B cell (primary cell): ENCODE data around the gene GID4. TPM values are rescaled to one million over a fixed set of nuclear protein-coding genes. Genes with fewer than 3 reads are reported as not detected.

Experiments used
- ATAC-seq: fragments of 200-7000 bp; cut with Tn5 transposase; one replicate; pipeline ENCODE4 v1.10.0; 2021; ENCODE audit warnings: low read depth, mild to moderate bottlenecking, moderate number of reproducible peaks, moderate library complexity
- CTCF ChIA-PET: fragments of 350-600 bp; sonication (Branson Sonifier 250); formaldehyde crosslinking; loops from one replicate; lab custom pipeline; 2021; ENCODE audit warnings: antibody characterized with exemption, inconsistent platforms; lab: Charles Lee
- POLR2A ChIA-PET: fragments of 350-600 bp; sonication (Branson Sonifier 250); formaldehyde crosslinking; loops from one replicate; lab custom pipeline; 2021; ENCODE audit warnings: antibody characterized with exemption; lab: Charles Lee
- DNase-seq: peaks from one replicate; pipeline ENCODE4 v3.0.0; 2013
- H2AFZ ChIP-seq: 2 replicates; pipeline ENCODE4 v1.6.1; 2012; ENCODE audit warnings: mild to moderate bottlenecking, low read depth, low read length; ENCODE audit not compliant: insufficient read depth, poor library complexity, severe bottlenecking
- H3K27ac ChIP-seq, 2 donors: 1 replicate in 1 of 2; 2 replicates in 1 of 2; pipeline ENCODE4 v1.5.1; 2012 to 2013; ENCODE audit warnings: low read length in 2 of 2, mild to moderate bottlenecking in 2 of 2, moderate library complexity in 1 of 2
- H3K27me3 ChIP-seq, 4 experiments: fragments of 200-600 bp in 1 of 4; sonication (generic) in 1 of 4; replicated peaks in 1 of 4; 1 replicate in 2 of 4; 2 replicates in 2 of 4; pipeline versions ENCODE4 v1.6.1 to v1.7.0; 2013 to 2016; ENCODE audit warnings: low read length in 3 of 4, mild to moderate bottlenecking in 2 of 4, mixed read lengths in 1 of 4, moderate library complexity in 1 of 4; ENCODE audit not compliant: insufficient read depth in 4 of 4, control insufficient read depth in 3 of 4; ENCODE audit errors: control extremely low read depth in 1 of 4
- H3K36me3 ChIP-seq, 2 experiments: replicated peaks in 1 of 2; 1 replicate in 1 of 2; 2 replicates in 1 of 2; pipeline versions ENCODE4 v1.6.1 to v1.7.1; 2013; ENCODE audit warnings: low read length in 1 of 2; ENCODE audit not compliant: insufficient read depth in 2 of 2, control insufficient read depth in 1 of 2; ENCODE audit errors: control extremely low read depth in 1 of 2, extremely low read depth in 1 of 2
- H3K4me1 ChIP-seq, 2 donors: fragments of 200-600 bp in 1 of 2; sonication (generic) in 1 of 2; 1 replicate in 1 of 2; 2 replicates in 1 of 2; pipeline versions ENCODE4 v1.5.1 to v1.6.1; 2013 to 2017; ENCODE audit warnings: low read length in 2 of 2; ENCODE audit not compliant: control insufficient read depth in 2 of 2, insufficient read depth in 2 of 2
- H3K4me2 ChIP-seq: replicated peaks from 2 replicates; pipeline ENCODE3; 2012; ENCODE audit warnings: mild to moderate bottlenecking, low read depth, low read length; ENCODE audit not compliant: poor library complexity, severe bottlenecking
- H3K4me3 ChIP-seq, 5 experiments: fragments of 200-600 bp in 1 of 5; sonication (generic) in 1 of 5; 1 replicate in 3 of 5; 2 replicates in 2 of 5; pipeline versions ENCODE4 v1.5.1 to v1.7.0; 2011 to 2016; ENCODE audit warnings: low read length in 4 of 5, mild to moderate bottlenecking in 4 of 5, low read depth in 2 of 5, control low read depth in 1 of 5, moderate library complexity in 1 of 5; ENCODE audit not compliant: insufficient read depth in 1 of 5; ENCODE audit errors: control extremely low read depth in 1 of 5, extremely low read depth in 1 of 5
- H3K79me2 ChIP-seq: fragments of 200-600 bp; sonication (generic); one replicate; pipeline ENCODE4 v1.6.0; 2016; ENCODE audit warnings: low read length; ENCODE audit not compliant: control insufficient read depth, insufficient read depth
- H3K9ac ChIP-seq: fragments of 200-600 bp; sonication (generic); 2 replicates; pipeline ENCODE4 v1.6.1; 2017; ENCODE audit warnings: mild to moderate bottlenecking, low read length, moderate library complexity
- H3K9me3 ChIP-seq, 3 donors: one replicate each; pipeline versions ENCODE4 v1.6.1 to v1.7.1; 2013; ENCODE audit warnings: low read length in 2 of 3; ENCODE audit not compliant: control insufficient read depth in 2 of 3, insufficient read depth in 1 of 3; ENCODE audit errors: control extremely low read depth in 1 of 3
- H4K20me1 ChIP-seq: 2 replicates; pipeline ENCODE4 v1.6.0; 2012; ENCODE audit warnings: mild to moderate bottlenecking, low read length; ENCODE audit not compliant: insufficient read depth, control insufficient read depth, poor library complexity, severe bottlenecking
- H3K27ac Mint-ChIP-seq: one replicate; pipeline ENCODE4 v1.8.0; 2021; ENCODE audit warnings: mixed read lengths
- H3K27me3 Mint-ChIP-seq: one replicate; pipeline ENCODE4 v1.8.0; 2021; ENCODE audit warnings: mixed read lengths
- H3K4me1 Mint-ChIP-seq: one replicate; pipeline ENCODE4 v1.8.0; 2021; ENCODE audit warnings: mixed read lengths
- H3K4me3 Mint-ChIP-seq: one replicate; pipeline ENCODE4 v1.8.0; 2021; ENCODE audit warnings: mixed read lengths
- H3K9me3 Mint-ChIP-seq: one replicate; pipeline ENCODE4 v1.8.0; 2022; ENCODE audit warnings: mixed read lengths; ENCODE audit not compliant: insufficient read depth
- CTCF ChIP-seq: fragments of 200-600 bp; IDR thresholded peaks from one replicate; pipeline ENCODE4 v1.8.0; 2022; ENCODE audit warnings: antibody characterized with exemption, mild to moderate bottlenecking
- EZH2 ChIP-seq: IDR thresholded peaks from 2 replicates; pipeline ENCODE4 v1.6.1; 2012; ENCODE audit warnings: borderline replicate concordance, low read depth, mild to moderate bottlenecking, moderate library complexity, low read length; ENCODE audit not compliant: insufficient read depth, poor library complexity, severe bottlenecking
- WGBS: methylation state at CpG from one replicate; pipeline ENCODE4 v1.1.5; 2013; ENCODE audit warnings: missing lambda C conversion rate; ENCODE audit not compliant: insufficient coverage; 5-methylcytosine and 5-hydroxymethylcytosine counted together
- intact Hi-C: fragments of 100-400 bp; cut with micrococcal nuclease; formaldehyde crosslinking; loops from one replicate; pipeline ENCODE4 v1.10.0; 2022
- polyA plus RNA-seq: library from polyadenylated mRNA; depleted of rRNA; stranded (reverse); fragments of >200 nt; gene quantifications from 2 replicates; pipeline ENCODE4 v1.2.3, GENCODE V29; 2012
- total RNA-seq, 2 donors: library from RNA; stranded (reverse); fragments of 120-200 nt in 1 of 2; gene quantifications; 1 replicate in 1 of 2; 2 replicates in 1 of 2; pipeline versions ENCODE4 v1.2.3 to v1.2.4, GENCODE V29; 2013 to 2022

The GID4 gene
- total and polyA plus RNA-seq, 2 donors (not counting 1 experiment from before 2014, with no cell fraction given) = 5.6 to 11.8 TPM

GRCh38 chr17:18045691-18046350, 6.6 kb downstream of the GID4 start:
- Mint-ChIP-seq H3K9me3 (no peaks in the 10 kb centered on the region), H3K4me3 (no peak overlapping the region), H3K4me1 (peaks cover 18% of the 10 kb centered on the region), H3K27me3 (no peaks in the 10 kb centered on the region), H3K27ac (no peak overlapping the region)
- Histone ChIP-seq H3K4me1 (peaks cover 4 to 9% of the 10 kb centered on the region in 2 donors), H3K36me3 (peaks cover 0 to 8% of the 10 kb centered on the region in 2 experiments), H3K4me3 (no peak overlapping the region), H3K9me3 (no peaks in the 10 kb centered on the region), H3K79me2 (peaks cover 32% of the 10 kb centered on the region), H3K4me2 (no peak overlapping the region), H3K27ac (no peak overlapping the region), H2AFZ (no peak overlapping the region), H3K27me3 (no peaks in the 10 kb centered on the region), H4K20me1 (peaks cover 12% of the 10 kb centered on the region), H3K9ac (no peak overlapping the region)
- ChIA-PET CTCF (interaction anchor here (0.9 kb wide), 1 partner anchor 18 kb away, joined by 6 read pairs; no protein-coding TSS in a partner anchor), POLR2A (no interaction called here)
- intact Hi-C loops = no loop called here
- DNase-seq (no peak), ATAC-seq (no peak)
- TF ChIP-seq CTCF (no peak), EZH2 (no peak)
- 89% methylated on average over 3 of the region's 3 CpGs for WGBS

- Histone ChIP-seq H3K4me1 (no peaks in the 10 kb centered on the region), H3K27me3 (no peaks in the 10 kb centered on the region), H3K9me3 (no peaks in the 10 kb centered on the region), H3K79me2 (no peaks in the 10 kb centered on the region), H3K4me2 (no peak overlapping the region), H3K9ac (no peak overlapping the region), H3K27ac (no peak overlapping the region), H3K4me3 (no peak overlapping the region), H3K36me3 (peaks cover 4 to 43% of the 10 kb centered on the region in 2 experiments), H2AFZ (no peak overlapping the region), H4K20me1 (no peaks in the 10 kb centered on the region)
- ChIA-PET POLR2A (no interaction called here), CTCF (no interaction called here)
- TF ChIP-seq CTCF (no peak), EZH2 (no peak)
- DNase-seq = no peak
- Mint-ChIP-seq H3K27me3 (no peaks in the 10 kb centered on the region), H3K27ac (no peak overlapping the region), H3K4me1 (no peaks in the 10 kb centered on the region), H3K4me3 (no peak overlapping the region), H3K9me3 (no peaks in the 10 kb centered on the region)
- ATAC-seq = no peak
- WGBS = 100% methylated on average over 2 of the region's 6 CpGs
- intact Hi-C loops = no loop called here
Measured at GRCh38 chr17:18055597-18055996, 16.4 kb downstream of the GID4 start.
